WTC11 (cell line): ENCODE data around the gene TSPAN9. TPM values are rescaled to one million over a fixed set of nuclear protein-coding genes. Genes with fewer than 3 reads are reported as not detected.

Source experiments
- ATAC-seq: fragments of 200-7000 bp; cut with Tn5 transposase; 2 replicates; pipeline ENCODE4 v1.10.0; 2021; ENCODE audit warnings: mild to moderate bottlenecking, moderate library complexity
- CTCF ChIA-PET: fragments of 300-600 bp; sonication (Branson Sonifier 250); formaldehyde crosslinking; loops from one replicate; lab custom pipeline; 2021; ENCODE audit warnings: antibody characterized with exemption; lab: Charles Lee
- POLR2A ChIA-PET: fragments of 350-600 bp; sonication (Branson Sonifier 250); formaldehyde crosslinking; loops from one replicate; lab custom pipeline; 2021; ENCODE audit warnings: antibody characterized with exemption; lab: Charles Lee
- DNase-seq: peaks from one replicate; pipeline ENCODE4 v3.0.0; 2021; ENCODE audit warnings: low spot score
- H3K27ac Mint-ChIP-seq: 2 replicates; pipeline ENCODE4 v1.8.0; 2021; ENCODE audit warnings: mixed read lengths
- H3K27me3 Mint-ChIP-seq: 2 replicates; pipeline ENCODE4 v1.8.0; 2021; ENCODE audit warnings: low read depth, mild to moderate bottlenecking, moderate library complexity, mixed read lengths
- H3K36me3 Mint-ChIP-seq: 2 replicates; pipeline ENCODE4 v1.8.0; 2021; ENCODE audit warnings: mixed read lengths
- H3K4me1 Mint-ChIP-seq: 2 replicates; pipeline ENCODE4 v1.8.0; 2022; ENCODE audit warnings: mixed read lengths
- H3K4me3 Mint-ChIP-seq: 2 replicates; pipeline ENCODE4 v1.8.0; 2021; ENCODE audit warnings: mild to moderate bottlenecking, moderate library complexity, mixed read lengths
- H3K9me3 Mint-ChIP-seq: 2 replicates; pipeline ENCODE4 v1.8.0; 2021; ENCODE audit warnings: mixed read lengths
- CREB1 ChIP-seq: sonication (generic); formaldehyde crosslinking; IDR thresholded peaks from 2 replicates; pipeline ENCODE4 v1.8.0; 2023; ENCODE audit warnings: mild to moderate bottlenecking, missing genetic modification reagents
- EMX1 ChIP-seq: fragments of 250-450 bp; sonication (Bioruptor Pico); IDR thresholded peaks from 2 replicates; pipeline ENCODE4 v1.8.0; 2021; ENCODE audit warnings: mild to moderate bottlenecking
- ESRRA ChIP-seq: sonication (generic); formaldehyde crosslinking; IDR thresholded peaks from 2 replicates; pipeline ENCODE4 v1.8.1; 2022; ENCODE audit warnings: mild to moderate bottlenecking, missing genetic modification reagents, borderline replicate concordance
- ETV6 ChIP-seq: sonication (generic); formaldehyde crosslinking; IDR thresholded peaks from 2 replicates; pipeline ENCODE4 v1.8.1; 2022; ENCODE audit warnings: mild to moderate bottlenecking, missing genetic modification reagents
- FOXK1 ChIP-seq: sonication (generic); formaldehyde crosslinking; IDR thresholded peaks from 2 replicates; pipeline ENCODE4 v1.8.0; 2022; ENCODE audit warnings: mild to moderate bottlenecking, moderate library complexity, missing genetic modification reagents
- FOXP1 ChIP-seq: sonication (generic); formaldehyde crosslinking; IDR thresholded peaks from 2 replicates; pipeline ENCODE4 v1.8.0; 2022; ENCODE audit warnings: missing genetic modification reagents, mild to moderate bottlenecking, moderate library complexity, borderline replicate concordance
- MYBL2 ChIP-seq: sonication (generic); formaldehyde crosslinking; IDR thresholded peaks from 2 replicates; pipeline ENCODE4 v1.8.1; 2023; ENCODE audit warnings: mild to moderate bottlenecking, moderate library complexity, missing genetic modification reagents
- PRRX2 ChIP-seq: fragments of 250-450 bp; sonication (Bioruptor Pico); IDR thresholded peaks from 2 replicates; pipeline ENCODE4 v1.8.0; 2021; ENCODE audit warnings: mild to moderate bottlenecking
- TEAD1 ChIP-seq: sonication (generic); formaldehyde crosslinking; IDR thresholded peaks from 2 replicates; pipeline ENCODE4 v1.8.0; 2022; ENCODE audit warnings: mild to moderate bottlenecking, missing genetic modification reagents
- ZNF232 ChIP-seq: sonication (generic); formaldehyde crosslinking; IDR thresholded peaks from 2 replicates; pipeline ENCODE4 v1.8.0; 2022; ENCODE audit warnings: mild to moderate bottlenecking, missing genetic modification reagents
- ZNF263 ChIP-seq: sonication (generic); formaldehyde crosslinking; IDR thresholded peaks from 2 replicates; pipeline ENCODE4 v1.8.1; 2022; ENCODE audit warnings: low read depth, mild to moderate bottlenecking, moderate library complexity, missing genetic modification reagents
- ZNF396 ChIP-seq: fragments of 250-450 bp; sonication (Bioruptor Pico); IDR thresholded peaks from 2 replicates; pipeline ENCODE4 v1.8.0; 2021; ENCODE audit warnings: mild to moderate bottlenecking, moderate library complexity, borderline replicate concordance
- total RNA-seq: library from RNA; stranded (reverse); gene quantifications from 3 replicates; pipeline ENCODE4 v1.2.3, GENCODE V29; 2021
- TF ChIP-seq, protein P1 (sequence below): sonication (generic); formaldehyde crosslinking; IDR thresholded peaks from 2 replicates; pipeline ENCODE4 v1.8.1; 2023; ENCODE audit warnings: mild to moderate bottlenecking, missing genetic modification reagents, moderate library complexity
- TF ChIP-seq, protein P2 (sequence below): sonication (generic); formaldehyde crosslinking; IDR thresholded peaks from 2 replicates; pipeline ENCODE4 v1.8.0; 2022; ENCODE audit warnings: mild to moderate bottlenecking, missing genetic modification reagents
- TF ChIP-seq, protein P3 (sequence below): sonication (generic); formaldehyde crosslinking; IDR thresholded peaks from 2 replicates; pipeline ENCODE4 v1.8.0; 2022; ENCODE audit warnings: mild to moderate bottlenecking, missing genetic modification reagents
- TF ChIP-seq, protein P4 (sequence below): sonication (generic); formaldehyde crosslinking; IDR thresholded peaks from 2 replicates; pipeline ENCODE4 v1.8.0; 2022; ENCODE audit warnings: mild to moderate bottlenecking, missing genetic modification reagents
- TF ChIP-seq, protein P5 (sequence below): sonication (generic); formaldehyde crosslinking; IDR thresholded peaks from 2 replicates; pipeline ENCODE4 v1.8.1; 2023; ENCODE audit warnings: mild to moderate bottlenecking, moderate library complexity, missing genetic modification reagents
- TF ChIP-seq, protein P6 (sequence below): fragments of 250-450 bp; sonication (Bioruptor Pico); IDR thresholded peaks from 2 replicates; pipeline ENCODE4 v2.1.2; 2022; ENCODE audit warnings: mild to moderate bottlenecking, moderate library complexity
- TF ChIP-seq, protein P7 (sequence below): sonication (generic); formaldehyde crosslinking; IDR thresholded peaks from 2 replicates; pipeline ENCODE4 v1.8.0; 2023; ENCODE audit warnings: missing genetic modification reagents, mild to moderate bottlenecking, borderline replicate concordance

Gene TSPAN9
- total RNA-seq, 1 experiment from 2014 or later: 27.6 TPM

DNA sequence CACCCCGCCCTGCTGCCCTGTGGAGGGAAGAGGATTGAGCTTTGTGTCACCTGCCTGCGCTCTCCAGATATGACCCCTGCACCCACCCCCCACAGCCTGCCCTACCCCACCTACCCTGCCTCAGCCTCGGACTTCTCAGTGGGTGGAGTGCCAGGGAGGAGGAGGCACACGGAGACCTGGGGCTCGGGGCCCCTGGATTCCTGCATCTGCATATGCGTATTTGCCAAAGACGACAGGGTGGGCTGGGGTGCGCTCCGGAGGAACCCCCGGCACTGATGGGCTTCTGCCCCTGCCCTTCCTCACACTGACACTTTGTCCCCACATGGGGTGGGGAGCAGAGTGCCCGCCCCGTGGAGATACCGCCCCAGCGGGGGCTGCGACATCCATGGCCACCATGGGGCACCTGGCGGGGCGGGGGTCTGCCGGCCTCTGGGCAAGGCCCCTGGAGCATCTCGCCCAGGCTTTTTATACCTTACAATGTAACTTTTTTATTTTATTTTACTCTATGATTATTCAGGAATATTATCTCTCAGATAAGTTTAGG, 206.0 kb downstream of the TSPAN9 start:
- DNase-seq (no peak), ATAC-seq (no peak)
- no peaks in the 10 kb centered on the region for H3K36me3 Mint-ChIP-seq
- POLR2A ChIA-PET: no interaction called here
- CTCF ChIA-PET: interaction anchor here (0.6 to 3.9 kb wide), 5 partner anchors 8 to 148 kb away, joined by 3 to 16 read pairs (median 3); no protein-coding TSS in a partner anchor
- no peak overlapping the region for H3K4me3 Mint-ChIP-seq
- H3K27ac Mint-ChIP-seq: no peak overlapping the region
- H3K9me3 Mint-ChIP-seq: no peaks in the 10 kb centered on the region
- TF ChIP-seq, protein P1, sequence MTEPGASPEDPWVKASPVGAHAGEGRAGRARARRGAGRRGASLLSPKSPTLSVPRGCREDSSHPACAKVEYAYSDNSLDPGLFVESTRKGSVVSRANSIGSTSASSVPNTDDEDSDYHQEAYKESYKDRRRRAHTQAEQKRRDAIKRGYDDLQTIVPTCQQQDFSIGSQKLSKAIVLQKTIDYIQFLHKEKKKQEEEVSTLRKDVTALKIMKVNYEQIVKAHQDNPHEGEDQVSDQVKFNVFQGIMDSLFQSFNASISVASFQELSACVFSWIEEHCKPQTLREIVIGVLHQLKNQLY (CRISPR knock-in tag): no peak
- TF ChIP-seq FOXP1 (CRISPR knock-in tag) (no peak), ETV6 (CRISPR knock-in tag) (no peak), FOXK1 (CRISPR knock-in tag) (no peak), MYBL2 (CRISPR knock-in tag) (no peak), PRRX2 (CRISPR knock-in tag) (no peak), ZNF396 (CRISPR knock-in tag) (no peak), ZNF232 (no peak), CREB1 (CRISPR knock-in tag) (no peak)
- TF ChIP-seq, protein P2, sequence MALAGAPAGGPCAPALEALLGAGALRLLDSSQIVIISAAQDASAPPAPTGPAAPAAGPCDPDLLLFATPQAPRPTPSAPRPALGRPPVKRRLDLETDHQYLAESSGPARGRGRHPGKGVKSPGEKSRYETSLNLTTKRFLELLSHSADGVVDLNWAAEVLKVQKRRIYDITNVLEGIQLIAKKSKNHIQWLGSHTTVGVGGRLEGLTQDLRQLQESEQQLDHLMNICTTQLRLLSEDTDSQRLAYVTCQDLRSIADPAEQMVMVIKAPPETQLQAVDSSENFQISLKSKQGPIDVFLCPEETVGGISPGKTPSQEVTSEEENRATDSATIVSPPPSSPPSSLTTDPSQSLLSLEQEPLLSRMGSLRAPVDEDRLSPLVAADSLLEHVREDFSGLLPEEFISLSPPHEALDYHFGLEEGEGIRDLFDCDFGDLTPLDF: no peak
- TF ChIP-seq, protein P3, sequence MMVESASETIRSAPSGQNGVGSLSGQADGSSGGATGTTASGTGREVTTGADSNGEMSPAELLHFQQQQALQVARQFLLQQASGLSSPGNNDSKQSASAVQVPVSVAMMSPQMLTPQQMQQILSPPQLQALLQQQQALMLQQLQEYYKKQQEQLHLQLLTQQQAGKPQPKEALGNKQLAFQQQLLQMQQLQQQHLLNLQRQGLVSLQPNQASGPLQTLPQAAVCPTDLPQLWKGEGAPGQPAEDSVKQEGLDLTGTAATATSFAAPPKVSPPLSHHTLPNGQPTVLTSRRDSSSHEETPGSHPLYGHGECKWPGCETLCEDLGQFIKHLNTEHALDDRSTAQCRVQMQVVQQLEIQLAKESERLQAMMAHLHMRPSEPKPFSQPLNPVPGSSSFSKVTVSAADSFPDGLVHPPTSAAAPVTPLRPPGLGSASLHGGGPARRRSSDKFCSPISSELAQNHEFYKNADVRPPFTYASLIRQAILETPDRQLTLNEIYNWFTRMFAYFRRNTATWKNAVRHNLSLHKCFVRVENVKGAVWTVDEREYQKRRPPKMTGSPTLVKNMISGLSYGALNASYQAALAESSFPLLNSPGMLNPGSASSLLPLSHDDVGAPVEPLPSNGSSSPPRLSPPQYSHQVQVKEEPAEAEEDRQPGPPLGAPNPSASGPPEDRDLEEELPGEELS: no peak
- TF ChIP-seq, protein P4, sequence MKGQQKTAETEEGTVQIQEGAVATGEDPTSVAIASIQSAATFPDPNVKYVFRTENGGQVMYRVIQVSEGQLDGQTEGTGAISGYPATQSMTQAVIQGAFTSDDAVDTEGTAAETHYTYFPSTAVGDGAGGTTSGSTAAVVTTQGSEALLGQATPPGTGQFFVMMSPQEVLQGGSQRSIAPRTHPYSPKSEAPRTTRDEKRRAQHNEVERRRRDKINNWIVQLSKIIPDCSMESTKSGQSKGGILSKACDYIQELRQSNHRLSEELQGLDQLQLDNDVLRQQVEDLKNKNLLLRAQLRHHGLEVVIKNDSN: no peak
- TF ChIP-seq, protein P5, sequence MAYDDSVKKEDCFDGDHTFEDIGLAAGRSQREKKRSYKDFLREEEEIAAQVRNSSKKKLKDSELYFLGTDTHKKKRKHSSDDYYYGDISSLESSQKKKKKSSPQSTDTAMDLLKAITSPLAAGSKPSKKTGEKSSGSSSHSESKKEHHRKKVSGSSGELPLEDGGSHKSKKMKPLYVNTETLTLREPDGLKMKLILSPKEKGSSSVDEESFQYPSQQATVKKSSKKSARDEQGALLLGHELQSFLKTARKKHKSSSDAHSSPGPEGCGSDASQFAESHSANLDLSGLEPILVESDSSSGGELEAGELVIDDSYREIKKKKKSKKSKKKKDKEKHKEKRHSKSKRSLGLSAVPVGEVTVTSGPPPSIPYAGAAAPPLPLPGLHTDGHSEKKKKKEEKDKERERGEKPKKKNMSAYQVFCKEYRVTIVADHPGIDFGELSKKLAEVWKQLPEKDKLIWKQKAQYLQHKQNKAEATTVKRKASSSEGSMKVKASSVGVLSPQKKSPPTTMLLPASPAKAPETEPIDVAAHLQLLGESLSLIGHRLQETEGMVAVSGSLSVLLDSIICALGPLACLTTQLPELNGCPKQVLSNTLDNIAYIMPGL (CRISPR knock-in tag): no peak
- H3K27me3 Mint-ChIP-seq: no peaks in the 10 kb centered on the region
- H3K4me1 Mint-ChIP-seq: peaks cover 25% of the 10 kb centered on the region

DNA sequence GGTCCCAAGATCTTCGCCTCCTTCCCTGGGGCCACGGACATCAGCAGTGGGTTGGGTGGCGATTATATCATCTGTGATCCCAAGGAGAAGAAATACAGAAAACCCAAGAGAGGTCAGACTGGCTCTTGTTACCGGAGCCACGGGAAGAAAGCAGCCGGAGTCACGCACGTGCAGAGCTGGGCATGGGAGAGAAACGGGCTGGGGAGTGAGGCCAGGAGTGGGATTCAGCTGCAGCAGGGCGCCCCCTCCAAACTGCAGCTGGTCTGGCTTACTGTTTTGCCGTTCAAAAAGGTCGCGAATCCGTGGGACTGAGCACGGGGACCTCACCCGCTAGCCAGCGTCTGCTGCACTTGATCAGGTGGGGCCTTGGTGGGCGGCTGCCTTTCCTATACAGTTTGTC, 207.2 kb downstream of the TSPAN9 start:
- ATAC-seq: no peak
- H3K36me3 Mint-ChIP-seq: no peaks in the 10 kb centered on the region
- H3K4me3 Mint-ChIP-seq: no peak overlapping the region
- H3K27me3 Mint-ChIP-seq: no peaks in the 10 kb centered on the region
- no peak for TF ChIP-seq FOXP1 (CRISPR knock-in tag)
- no peak for TF ChIP-seq EMX1
- TF ChIP-seq, protein P6, sequence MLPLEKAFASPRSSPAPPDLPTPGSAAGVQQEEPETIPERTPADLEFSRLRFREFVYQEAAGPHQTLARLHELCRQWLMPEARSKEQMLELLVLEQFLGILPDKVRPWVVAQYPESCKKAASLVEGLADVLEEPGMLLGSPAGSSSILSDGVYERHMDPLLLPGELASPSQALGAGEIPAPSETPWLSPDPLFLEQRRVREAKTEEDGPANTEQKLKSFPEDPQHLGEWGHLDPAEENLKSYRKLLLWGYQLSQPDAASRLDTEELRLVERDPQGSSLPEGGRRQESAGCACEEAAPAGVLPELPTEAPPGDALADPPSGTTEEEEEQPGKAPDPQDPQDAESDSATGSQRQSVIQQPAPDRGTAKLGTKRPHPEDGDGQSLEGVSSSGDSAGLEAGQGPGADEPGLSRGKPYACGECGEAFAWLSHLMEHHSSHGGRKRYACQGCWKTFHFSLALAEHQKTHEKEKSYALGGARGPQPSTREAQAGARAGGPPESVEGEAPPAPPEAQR: no peak
- no peak for TF ChIP-seq ZNF263 (CRISPR knock-in tag)
- TF ChIP-seq, protein P7, sequence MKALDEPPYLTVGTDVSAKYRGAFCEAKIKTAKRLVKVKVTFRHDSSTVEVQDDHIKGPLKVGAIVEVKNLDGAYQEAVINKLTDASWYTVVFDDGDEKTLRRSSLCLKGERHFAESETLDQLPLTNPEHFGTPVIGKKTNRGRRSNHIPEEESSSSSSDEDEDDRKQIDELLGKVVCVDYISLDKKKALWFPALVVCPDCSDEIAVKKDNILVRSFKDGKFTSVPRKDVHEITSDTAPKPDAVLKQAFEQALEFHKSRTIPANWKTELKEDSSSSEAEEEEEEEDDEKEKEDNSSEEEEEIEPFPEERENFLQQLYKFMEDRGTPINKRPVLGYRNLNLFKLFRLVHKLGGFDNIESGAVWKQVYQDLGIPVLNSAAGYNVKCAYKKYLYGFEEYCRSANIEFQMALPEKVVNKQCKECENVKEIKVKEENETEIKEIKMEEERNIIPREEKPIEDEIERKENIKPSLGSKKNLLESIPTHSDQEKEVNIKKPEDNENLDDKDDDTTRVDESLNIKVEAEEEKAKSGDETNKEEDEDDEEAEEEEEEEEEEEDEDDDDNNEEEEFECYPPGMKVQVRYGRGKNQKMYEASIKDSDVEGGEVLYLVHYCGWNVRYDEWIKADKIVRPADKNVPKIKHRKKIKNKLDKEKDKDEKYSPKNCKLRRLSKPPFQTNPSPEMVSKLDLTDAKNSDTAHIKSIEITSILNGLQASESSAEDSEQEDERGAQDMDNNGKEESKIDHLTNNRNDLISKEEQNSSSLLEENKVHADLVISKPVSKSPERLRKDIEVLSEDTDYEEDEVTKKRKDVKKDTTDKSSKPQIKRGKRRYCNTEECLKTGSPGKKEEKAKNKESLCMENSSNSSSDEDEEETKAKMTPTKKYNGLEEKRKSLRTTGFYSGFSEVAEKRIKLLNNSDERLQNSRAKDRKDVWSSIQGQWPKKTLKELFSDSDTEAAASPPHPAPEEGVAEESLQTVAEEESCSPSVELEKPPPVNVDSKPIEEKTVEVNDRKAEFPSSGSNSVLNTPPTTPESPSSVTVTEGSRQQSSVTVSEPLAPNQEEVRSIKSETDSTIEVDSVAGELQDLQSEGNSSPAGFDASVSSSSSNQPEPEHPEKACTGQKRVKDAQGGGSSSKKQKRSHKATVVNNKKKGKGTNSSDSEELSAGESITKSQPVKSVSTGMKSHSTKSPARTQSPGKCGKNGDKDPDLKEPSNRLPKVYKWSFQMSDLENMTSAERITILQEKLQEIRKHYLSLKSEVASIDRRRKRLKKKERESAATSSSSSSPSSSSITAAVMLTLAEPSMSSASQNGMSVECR: no peak
- no peak for TF ChIP-seq TEAD1 (CRISPR knock-in tag)
- TF ChIP-seq ESRRA (CRISPR knock-in tag): no peak
- TF ChIP-seq, all 79 proteins: peak for 0
- H3K4me1 Mint-ChIP-seq: peaks cover 23% of the 10 kb centered on the region
- POLR2A ChIA-PET: no interaction called here
- H3K9me3 Mint-ChIP-seq: no peaks in the 10 kb centered on the region
- DNase-seq: no peak
- CTCF ChIA-PET: interaction anchor here (1.3 to 3.9 kb wide), 3 partner anchors 9 to 42 kb away, joined by 3 to 16 read pairs (median 11); no protein-coding TSS in a partner anchor
- H3K27ac Mint-ChIP-seq: peak overlapping the region; percentile 85; the same call in 1 of the 2 replicates
